ENCODE measurements around the gene CCDC188.

DNA sequence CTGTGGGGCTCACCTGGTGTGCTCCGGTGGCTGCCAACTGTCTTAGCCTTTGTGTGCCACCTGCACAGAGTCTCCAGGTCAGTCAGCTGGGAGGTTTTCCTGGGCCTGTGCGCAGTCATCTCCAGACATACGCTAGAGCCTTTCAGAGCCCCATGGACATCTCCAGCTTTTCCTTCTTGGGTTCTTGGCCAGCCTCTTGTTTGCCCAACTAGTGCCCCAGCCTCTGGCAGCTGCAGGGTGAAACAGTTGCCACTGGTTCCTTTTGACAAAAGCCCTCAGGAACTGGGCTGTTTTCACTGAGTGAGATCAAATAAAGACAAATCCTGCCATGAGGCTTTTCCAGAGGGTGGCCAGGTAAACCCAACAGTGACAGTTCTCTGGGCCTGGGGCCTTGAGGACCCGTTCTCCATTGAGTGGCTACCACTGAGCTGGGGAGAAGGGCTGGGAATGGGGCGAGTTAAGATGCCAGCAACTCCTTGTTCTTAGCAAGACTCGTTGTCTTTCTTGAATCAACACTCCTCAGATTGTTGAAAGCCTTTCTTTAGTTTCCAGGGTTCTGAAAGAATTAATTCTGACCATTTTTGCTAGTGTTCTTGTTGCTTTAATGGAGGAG is 51.6 kb downstream of the CCDC188 start:
- TF ChIP-seq, protein P1, sequence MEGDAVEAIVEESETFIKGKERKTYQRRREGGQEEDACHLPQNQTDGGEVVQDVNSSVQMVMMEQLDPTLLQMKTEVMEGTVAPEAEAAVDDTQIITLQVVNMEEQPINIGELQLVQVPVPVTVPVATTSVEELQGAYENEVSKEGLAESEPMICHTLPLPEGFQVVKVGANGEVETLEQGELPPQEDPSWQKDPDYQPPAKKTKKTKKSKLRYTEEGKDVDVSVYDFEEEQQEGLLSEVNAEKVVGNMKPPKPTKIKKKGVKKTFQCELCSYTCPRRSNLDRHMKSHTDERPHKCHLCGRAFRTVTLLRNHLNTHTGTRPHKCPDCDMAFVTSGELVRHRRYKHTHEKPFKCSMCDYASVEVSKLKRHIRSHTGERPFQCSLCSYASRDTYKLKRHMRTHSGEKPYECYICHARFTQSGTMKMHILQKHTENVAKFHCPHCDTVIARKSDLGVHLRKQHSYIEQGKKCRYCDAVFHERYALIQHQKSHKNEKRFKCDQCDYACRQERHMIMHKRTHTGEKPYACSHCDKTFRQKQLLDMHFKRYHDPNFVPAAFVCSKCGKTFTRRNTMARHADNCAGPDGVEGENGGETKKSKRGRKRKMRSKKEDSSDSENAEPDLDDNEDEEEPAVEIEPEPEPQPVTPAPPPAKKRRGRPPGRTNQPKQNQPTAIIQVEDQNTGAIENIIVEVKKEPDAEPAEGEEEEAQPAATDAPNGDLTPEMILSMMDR (IDR thresholded peaks at IDR 0.05; ENCODE audit: insufficient read depth, low read depth, low read length) = no peak
- TF ChIP-seq EZH2 (IDR thresholded peaks at IDR 0.05; ENCODE audit: insufficient read depth, low read length) = no peak
